ENCODE measurements around the gene IQSEC1. TPM values are rescaled to one million over a fixed set of nuclear protein-coding genes. Genes with fewer than 3 reads are reported as not detected.

Gene IQSEC1
- total and polyA plus RNA-seq, 9 of the 15 experiments (the other 6 are each of a cell fraction or from before 2014, with no cell fraction given): 0.56 to 39.0 (median 6.8) TPM

DNA sequence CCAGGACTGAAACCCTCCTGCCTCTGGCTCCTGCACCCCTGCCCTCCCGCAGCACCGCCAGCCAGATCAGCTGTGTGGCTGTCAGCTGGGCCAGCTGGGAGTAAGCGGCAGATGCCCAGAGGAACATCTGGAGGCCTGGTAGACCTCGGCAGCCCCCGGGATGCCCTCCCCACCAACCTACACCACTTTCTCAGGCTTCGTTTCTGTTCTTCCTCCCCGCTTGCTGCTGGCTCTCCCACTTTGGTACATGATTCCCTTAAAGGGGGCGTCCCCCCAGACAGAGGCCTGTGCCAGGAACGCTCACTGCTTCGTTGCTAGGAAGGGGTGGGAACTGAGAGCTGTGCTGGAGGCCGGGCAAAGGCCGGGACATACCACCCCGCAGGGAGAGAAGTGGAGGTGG is 140.5 kb downstream of the IQSEC1 start:
- ChIA-PET CTCF (ENCODE audit: low intra/inter-chr PET ratio) (no interaction called here), POLR2A (interaction anchor here (1.2 to 2.0 kb wide), 2 partner anchors 21 to 44 kb away, joined by 4 to 5 read pairs; no protein-coding TSS in a partner anchor)
- BruUV-seq (replicated peaks): no TSS peak
- FAIRE-seq (no peak), ATAC-seq (no peak), DNase-seq (ENCODE audit: extremely low read depth in 1 of 4, low spot score in 3 of 4) (no peak)
- peaks cover 20% of the 10 kb centered on the region for H4K20me1 ChIP-seq (replicated peaks; ENCODE audit: control insufficient read depth, insufficient read depth, low read length)
- H3K4me1 ChIP-seq (replicated peaks in 1 of 2; ENCODE audit: control insufficient read depth in 2 of 2, insufficient read depth in 2 of 2, low read length in 2 of 2): peaks cover 0 to 42% of the 10 kb centered on the region in 2 experiments; a peak in 3 of 5 replicates
- H3K9ac ChIP-seq (ENCODE audit: insufficient read depth in 1 of 2, low read depth in 2 of 2, low read length in 2 of 2): peak overlapping the region in 1 of 2 experiments; percentile 6; a peak in 1 of 4 replicates
- H3K36me3 ChIP-seq (ENCODE audit: control insufficient read depth, insufficient read depth, low read length): peaks cover 78% of the 10 kb centered on the region
- in situ Hi-C loops (cut with MboI) (no loop called here), intact Hi-C loops (cut with micrococcal nuclease) (no loop called here)
- no peak overlapping the region for H2AFZ ChIP-seq (ENCODE audit: low read depth, low read length)
- H3K9me3 ChIP-seq (replicated peaks; ENCODE audit: control insufficient read depth, insufficient read depth, low read depth, low read length): no peaks in the 10 kb centered on the region
- WGBS (ENCODE audit: insufficient coverage, low coverage, missing lambda C conversion rate): 86% methylated on average over 13 of the region's 13 CpGs
- H3K27me3 ChIP-seq (ENCODE audit: control insufficient read depth in 2 of 2, insufficient read depth in 2 of 2, low read length in 2 of 2): no peaks in the 10 kb centered on the region
- H3K4me3 ChIP-seq: no peak overlapping the region
- peaks cover 3% of the 10 kb centered on the region for H3K9me1 ChIP-seq (ENCODE audit: control insufficient read depth, insufficient read depth, low read length)
- H3K79me2 ChIP-seq (ENCODE audit: control insufficient read depth, insufficient read depth, low read length): peaks cover 4% of the 10 kb centered on the region; the same call in 1 of the 3 replicates
- H3K27ac ChIP-seq (ENCODE audit: extremely low read depth, low read depth, low read length): no peak overlapping the region
- no peak overlapping the region for H3K4me2 ChIP-seq (ENCODE audit: insufficient read depth, low read length)
- TF ChIP-seq NR3C1 (CRISPR knock-in tag; IDR thresholded peaks at IDR 0.05): no peak
- TF ChIP-seq, protein P1, sequence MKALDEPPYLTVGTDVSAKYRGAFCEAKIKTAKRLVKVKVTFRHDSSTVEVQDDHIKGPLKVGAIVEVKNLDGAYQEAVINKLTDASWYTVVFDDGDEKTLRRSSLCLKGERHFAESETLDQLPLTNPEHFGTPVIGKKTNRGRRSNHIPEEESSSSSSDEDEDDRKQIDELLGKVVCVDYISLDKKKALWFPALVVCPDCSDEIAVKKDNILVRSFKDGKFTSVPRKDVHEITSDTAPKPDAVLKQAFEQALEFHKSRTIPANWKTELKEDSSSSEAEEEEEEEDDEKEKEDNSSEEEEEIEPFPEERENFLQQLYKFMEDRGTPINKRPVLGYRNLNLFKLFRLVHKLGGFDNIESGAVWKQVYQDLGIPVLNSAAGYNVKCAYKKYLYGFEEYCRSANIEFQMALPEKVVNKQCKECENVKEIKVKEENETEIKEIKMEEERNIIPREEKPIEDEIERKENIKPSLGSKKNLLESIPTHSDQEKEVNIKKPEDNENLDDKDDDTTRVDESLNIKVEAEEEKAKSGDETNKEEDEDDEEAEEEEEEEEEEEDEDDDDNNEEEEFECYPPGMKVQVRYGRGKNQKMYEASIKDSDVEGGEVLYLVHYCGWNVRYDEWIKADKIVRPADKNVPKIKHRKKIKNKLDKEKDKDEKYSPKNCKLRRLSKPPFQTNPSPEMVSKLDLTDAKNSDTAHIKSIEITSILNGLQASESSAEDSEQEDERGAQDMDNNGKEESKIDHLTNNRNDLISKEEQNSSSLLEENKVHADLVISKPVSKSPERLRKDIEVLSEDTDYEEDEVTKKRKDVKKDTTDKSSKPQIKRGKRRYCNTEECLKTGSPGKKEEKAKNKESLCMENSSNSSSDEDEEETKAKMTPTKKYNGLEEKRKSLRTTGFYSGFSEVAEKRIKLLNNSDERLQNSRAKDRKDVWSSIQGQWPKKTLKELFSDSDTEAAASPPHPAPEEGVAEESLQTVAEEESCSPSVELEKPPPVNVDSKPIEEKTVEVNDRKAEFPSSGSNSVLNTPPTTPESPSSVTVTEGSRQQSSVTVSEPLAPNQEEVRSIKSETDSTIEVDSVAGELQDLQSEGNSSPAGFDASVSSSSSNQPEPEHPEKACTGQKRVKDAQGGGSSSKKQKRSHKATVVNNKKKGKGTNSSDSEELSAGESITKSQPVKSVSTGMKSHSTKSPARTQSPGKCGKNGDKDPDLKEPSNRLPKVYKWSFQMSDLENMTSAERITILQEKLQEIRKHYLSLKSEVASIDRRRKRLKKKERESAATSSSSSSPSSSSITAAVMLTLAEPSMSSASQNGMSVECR (CRISPR knock-in tag; IDR thresholded peaks at IDR 0.05): no peak
- no peak for TF ChIP-seq NCOR1 (IDR thresholded peaks at IDR 0.05)
- TF ChIP-seq HNRNPK (IDR thresholded peaks at IDR 0.05; ENCODE audit: low read depth, low read length, poor library complexity, severe bottlenecking): no peak
- TF ChIP-seq SETDB1 (IDR thresholded peaks at IDR 0.05; ENCODE audit: low read length): no peak
- TF ChIP-seq, protein P2, sequence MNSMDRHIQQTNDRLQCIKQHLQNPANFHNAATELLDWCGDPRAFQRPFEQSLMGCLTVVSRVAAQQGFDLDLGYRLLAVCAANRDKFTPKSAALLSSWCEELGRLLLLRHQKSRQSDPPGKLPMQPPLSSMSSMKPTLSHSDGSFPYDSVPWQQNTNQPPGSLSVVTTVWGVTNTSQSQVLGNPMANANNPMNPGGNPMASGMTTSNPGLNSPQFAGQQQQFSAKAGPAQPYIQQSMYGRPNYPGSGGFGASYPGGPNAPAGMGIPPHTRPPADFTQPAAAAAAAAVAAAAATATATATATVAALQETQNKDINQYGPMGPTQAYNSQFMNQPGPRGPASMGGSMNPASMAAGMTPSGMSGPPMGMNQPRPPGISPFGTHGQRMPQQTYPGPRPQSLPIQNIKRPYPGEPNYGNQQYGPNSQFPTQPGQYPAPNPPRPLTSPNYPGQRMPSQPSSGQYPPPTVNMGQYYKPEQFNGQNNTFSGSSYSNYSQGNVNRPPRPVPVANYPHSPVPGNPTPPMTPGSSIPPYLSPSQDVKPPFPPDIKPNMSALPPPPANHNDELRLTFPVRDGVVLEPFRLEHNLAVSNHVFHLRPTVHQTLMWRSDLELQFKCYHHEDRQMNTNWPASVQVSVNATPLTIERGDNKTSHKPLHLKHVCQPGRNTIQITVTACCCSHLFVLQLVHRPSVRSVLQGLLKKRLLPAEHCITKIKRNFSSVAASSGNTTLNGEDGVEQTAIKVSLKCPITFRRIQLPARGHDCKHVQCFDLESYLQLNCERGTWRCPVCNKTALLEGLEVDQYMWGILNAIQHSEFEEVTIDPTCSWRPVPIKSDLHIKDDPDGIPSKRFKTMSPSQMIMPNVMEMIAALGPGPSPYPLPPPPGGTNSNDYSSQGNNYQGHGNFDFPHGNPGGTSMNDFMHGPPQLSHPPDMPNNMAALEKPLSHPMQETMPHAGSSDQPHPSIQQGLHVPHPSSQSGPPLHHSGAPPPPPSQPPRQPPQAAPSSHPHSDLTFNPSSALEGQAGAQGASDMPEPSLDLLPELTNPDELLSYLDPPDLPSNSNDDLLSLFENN (IDR thresholded peaks at IDR 0.05; ENCODE audit: low read depth in 2 of 2, low read length in 2 of 2): no peak
- TF ChIP-seq TAF1 (IDR thresholded peaks at IDR 0.05; ENCODE audit: control insufficient read depth, extremely low read depth, insufficient read depth, low read length, severe bottlenecking): no peak
- TF ChIP-seq ARNT (IDR thresholded peaks at IDR 0.05): no peak
- TF ChIP-seq ZNF408 (CRISPR knock-in tag; IDR thresholded peaks at IDR 0.05; ENCODE audit: low read depth): no peak
- TF ChIP-seq HDAC8 (tag; IDR thresholded peaks at IDR 0.05): no peak
- no peak for TF ChIP-seq CREB1 (IDR thresholded peaks at IDR 0.05)
- TF ChIP-seq CREB1 (CRISPR knock-in tag; IDR thresholded peaks at IDR 0.05): no peak
- no peak for TF ChIP-seq CBFA2T2 (conservative IDR thresholded peaks at IDR 0.05)
- TF ChIP-seq, protein P3, sequence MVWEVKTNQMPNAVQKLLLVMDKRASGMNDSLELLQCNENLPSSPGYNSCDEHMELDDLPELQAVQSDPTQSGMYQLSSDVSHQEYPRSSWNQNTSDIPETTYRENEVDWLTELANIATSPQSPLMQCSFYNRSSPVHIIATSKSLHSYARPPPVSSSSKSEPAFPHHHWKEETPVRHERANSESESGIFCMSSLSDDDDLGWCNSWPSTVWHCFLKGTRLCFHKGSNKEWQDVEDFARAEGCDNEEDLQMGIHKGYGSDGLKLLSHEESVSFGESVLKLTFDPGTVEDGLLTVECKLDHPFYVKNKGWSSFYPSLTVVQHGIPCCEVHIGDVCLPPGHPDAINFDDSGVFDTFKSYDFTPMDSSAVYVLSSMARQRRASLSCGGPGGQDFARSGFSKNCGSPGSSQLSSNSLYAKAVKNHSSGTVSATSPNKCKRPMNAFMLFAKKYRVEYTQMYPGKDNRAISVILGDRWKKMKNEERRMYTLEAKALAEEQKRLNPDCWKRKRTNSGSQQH (CRISPR knock-in tag; IDR thresholded peaks at IDR 0.05): no peak
- no peak for TF ChIP-seq ZNF134 (CRISPR knock-in tag; conservative IDR thresholded peaks at IDR 0.05)
